CD4-positive, alpha-beta T cell (primary cell): ENCODE measurements around the gene WASF3. TPM values are rescaled to one million over a fixed set of nuclear protein-coding genes. Genes with fewer than 3 reads are reported as not detected.

Source experiments
- ATAC-seq: fragments of 200-7000 bp; cut with Tn5 transposase; one replicate; pipeline ENCODE4 v1.10.0; 2022; ENCODE audit warnings: mild to moderate bottlenecking; ENCODE audit not compliant: poor library complexity
- CTCF ChIA-PET: fragments of 350-600 bp; sonication (Branson Sonifier 250); formaldehyde crosslinking; loops from one replicate; lab custom pipeline; 2021; ENCODE audit warnings: antibody characterized with exemption, inconsistent platforms; lab: Charles Lee
- POLR2A ChIA-PET: fragments of 350-600 bp; sonication (Branson Sonifier 250); formaldehyde crosslinking; loops from one replicate; lab custom pipeline; 2021; ENCODE audit warnings: antibody characterized with exemption, inconsistent platforms; lab: Charles Lee
- DNase-seq, 14 experiments: peaks; one replicate each; pipeline ENCODE4 v3.0.0-alpha.2; 2013 to 2020; ENCODE audit warnings: mixed read lengths in 2 of 14
- H3K27ac ChIP-seq, 2 donors: one replicate each; pipeline versions ENCODE4 v1.5.1 to v1.7.0; 2013; ENCODE audit warnings: low read length in 2 of 2, low read depth in 1 of 2, mild to moderate bottlenecking in 1 of 2
- H3K27me3 ChIP-seq, 2 experiments: 1 replicate in 1 of 2; 2 replicates in 1 of 2; pipeline versions ENCODE4 v1.6.1 to v1.7.0; 2013; ENCODE audit warnings: low read length in 2 of 2, control low read depth in 1 of 2, mild to moderate bottlenecking in 1 of 2, moderate library complexity in 1 of 2; ENCODE audit not compliant: insufficient read depth in 2 of 2, control insufficient read depth in 1 of 2
- H3K36me3 ChIP-seq: one replicate; pipeline ENCODE4 v1.6.1; 2013; ENCODE audit warnings: low read length, control low read depth; ENCODE audit not compliant: insufficient read depth
- H3K4me1 ChIP-seq: one replicate; pipeline ENCODE4 v1.6.1; 2013; ENCODE audit warnings: low read length, control low read depth; ENCODE audit not compliant: insufficient read depth
- H3K4me3 ChIP-seq: one replicate; pipeline ENCODE4 v1.5.1; 2013; ENCODE audit warnings: mild to moderate bottlenecking, low read length, moderate library complexity
- H3K9me3 ChIP-seq, 2 experiments: 1 replicate in 1 of 2; 2 replicates in 1 of 2; pipeline versions ENCODE4 v1.6.1 to v1.7.0; 2013; ENCODE audit warnings: low read length in 2 of 2, mild to moderate bottlenecking in 2 of 2, control low read depth in 1 of 2, moderate library complexity in 1 of 2; ENCODE audit not compliant: control insufficient read depth in 1 of 2, insufficient read depth in 1 of 2
- H3K27ac Mint-ChIP-seq: one replicate; pipeline ENCODE4 v1.8.0; 2020; ENCODE audit warnings: mixed read lengths
- H3K27me3 Mint-ChIP-seq: one replicate; pipeline ENCODE4 v1.8.0; 2021; ENCODE audit warnings: mixed read lengths
- H3K36me3 Mint-ChIP-seq: one replicate; pipeline ENCODE4 v1.8.0; 2021; ENCODE audit warnings: low read depth, mixed read lengths
- H3K4me1 Mint-ChIP-seq: one replicate; pipeline ENCODE4 v1.8.0; 2021; ENCODE audit warnings: low read depth, mixed read lengths
- H3K4me3 Mint-ChIP-seq: one replicate; pipeline ENCODE4 v1.8.0; 2020; ENCODE audit warnings: mild to moderate bottlenecking, mixed read lengths
- H3K9me3 Mint-ChIP-seq: one replicate; pipeline ENCODE4 v1.8.0; 2020; ENCODE audit warnings: mixed read lengths
- intact Hi-C, 2 experiments: fragments of 100-400 bp; cut with DNase I in 1 of 2; cut with micrococcal nuclease in 1 of 2; formaldehyde crosslinking; loops; one replicate each; pipeline versions ENCODE4 v1.15.1 to v1.9.0; 2023 to 2025; cut with DNase I, micrococcal nuclease
- total RNA-seq, 174 experiments: library from RNA in 2 of 174; stranded (reverse) in 2 of 174; gene quantifications; one replicate each; pipeline ENCODE4 v1.2.3 and lab custom pipeline; 2021 to 2026
- TF ChIP-seq, protein P1 (sequence below): fragments of 200-600 bp; IDR thresholded peaks from one replicate; pipeline ENCODE4 v1.8.0; 2022; ENCODE audit warnings: antibody characterized with exemption, mild to moderate bottlenecking

Gene WASF3
- total RNA-seq, 2 experiments from 2014 or later: 0.08 TPM; not detected in 1

- H3K27me3 Mint-ChIP-seq: peaks cover 41% of the 10 kb centered on the region
- CTCF ChIA-PET: interaction anchor here (0.6 kb wide), 1 partner anchor 9 kb away, joined by 3 read pairs; no protein-coding TSS in a partner anchor
Observed at GRCh38 chr13:26619358-26619757, 61.9 kb downstream of the WASF3 start.

DNA sequence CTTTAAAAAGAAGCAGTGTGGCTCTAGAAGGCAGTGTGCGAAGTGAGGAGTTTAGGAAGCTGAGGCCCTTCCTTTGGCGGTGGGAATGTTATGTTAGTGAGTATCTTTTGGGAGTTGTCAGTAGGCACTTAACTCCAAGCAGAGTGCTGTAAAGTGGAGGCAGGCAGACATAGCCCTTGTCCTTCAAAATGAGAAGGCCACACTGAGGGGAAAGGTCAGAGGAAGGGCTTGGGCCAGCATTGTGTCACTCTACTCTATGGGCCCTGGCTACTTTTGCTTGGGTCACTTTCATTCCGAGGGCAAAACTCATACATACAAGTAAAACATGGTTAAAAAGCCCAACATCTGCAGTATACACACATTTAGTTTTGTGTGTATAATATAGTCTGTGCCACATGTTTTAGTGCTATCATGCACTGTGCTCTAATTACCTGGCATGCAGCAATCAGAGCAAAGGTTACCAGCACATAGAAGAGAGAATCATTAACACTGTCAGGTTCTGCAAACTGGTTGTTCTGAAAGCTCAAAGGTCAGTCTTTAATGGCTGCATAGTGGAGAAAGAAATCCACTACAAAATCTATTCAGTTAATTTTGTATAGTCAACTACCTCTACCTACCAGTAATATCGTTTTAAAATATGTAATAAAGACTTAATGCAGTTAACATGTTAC, 64.4 kb downstream of the WASF3 start:
- peaks cover 0 to 16% of the 10 kb centered on the region in 2 experiments for H3K27me3 ChIP-seq
- Mint-ChIP-seq H3K4me1 (peaks cover 4% of the 10 kb centered on the region), H3K27me3 (peaks cover 41% of the 10 kb centered on the region), H3K4me3 (no peak overlapping the region), H3K36me3 (no peaks in the 10 kb centered on the region), H3K9me3 (peaks cover 8% of the 10 kb centered on the region), H3K27ac (no peak overlapping the region)
- no peak overlapping the region for H3K27ac ChIP-seq
- DNase-seq (no peak), ATAC-seq (no peak)
- intact Hi-C loops: no loop called here
- ChIA-PET POLR2A (no interaction called here), CTCF (no interaction called here)
- no peaks in the 10 kb centered on the region for H3K36me3 ChIP-seq
- H3K4me1 ChIP-seq: no peaks in the 10 kb centered on the region
- TF ChIP-seq, protein P1, sequence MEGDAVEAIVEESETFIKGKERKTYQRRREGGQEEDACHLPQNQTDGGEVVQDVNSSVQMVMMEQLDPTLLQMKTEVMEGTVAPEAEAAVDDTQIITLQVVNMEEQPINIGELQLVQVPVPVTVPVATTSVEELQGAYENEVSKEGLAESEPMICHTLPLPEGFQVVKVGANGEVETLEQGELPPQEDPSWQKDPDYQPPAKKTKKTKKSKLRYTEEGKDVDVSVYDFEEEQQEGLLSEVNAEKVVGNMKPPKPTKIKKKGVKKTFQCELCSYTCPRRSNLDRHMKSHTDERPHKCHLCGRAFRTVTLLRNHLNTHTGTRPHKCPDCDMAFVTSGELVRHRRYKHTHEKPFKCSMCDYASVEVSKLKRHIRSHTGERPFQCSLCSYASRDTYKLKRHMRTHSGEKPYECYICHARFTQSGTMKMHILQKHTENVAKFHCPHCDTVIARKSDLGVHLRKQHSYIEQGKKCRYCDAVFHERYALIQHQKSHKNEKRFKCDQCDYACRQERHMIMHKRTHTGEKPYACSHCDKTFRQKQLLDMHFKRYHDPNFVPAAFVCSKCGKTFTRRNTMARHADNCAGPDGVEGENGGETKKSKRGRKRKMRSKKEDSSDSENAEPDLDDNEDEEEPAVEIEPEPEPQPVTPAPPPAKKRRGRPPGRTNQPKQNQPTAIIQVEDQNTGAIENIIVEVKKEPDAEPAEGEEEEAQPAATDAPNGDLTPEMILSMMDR: no peak
- peaks cover 0 to 15% of the 10 kb centered on the region in 2 experiments for H3K9me3 ChIP-seq
- no peak overlapping the region for H3K4me3 ChIP-seq

More at GRCh38 chr13:26619358-26619757, 61.9 kb downstream of the WASF3 start:
- Mint-ChIP-seq H3K9me3 (peaks cover 7% of the 10 kb centered on the region), H3K4me3 (no peak overlapping the region), H3K4me1 (peaks cover 4% of the 10 kb centered on the region), H3K36me3 (no peaks in the 10 kb centered on the region), H3K27ac (no peak overlapping the region)
- H3K9me3 ChIP-seq: peaks cover 0 to 12% of the 10 kb centered on the region in 2 experiments
- no peak overlapping the region for H3K27ac ChIP-seq
- DNase-seq (no peak), ATAC-seq (no peak)
- no peaks in the 10 kb centered on the region for H3K4me1 ChIP-seq
- H3K36me3 ChIP-seq: no peaks in the 10 kb centered on the region
- no peak overlapping the region for H3K4me3 ChIP-seq
- TF ChIP-seq, protein P1: no peak
- POLR2A ChIA-PET: no interaction called here
- peaks cover 0 to 16% of the 10 kb centered on the region in 2 experiments for H3K27me3 ChIP-seq
- intact Hi-C loops: no loop called here

DNA sequence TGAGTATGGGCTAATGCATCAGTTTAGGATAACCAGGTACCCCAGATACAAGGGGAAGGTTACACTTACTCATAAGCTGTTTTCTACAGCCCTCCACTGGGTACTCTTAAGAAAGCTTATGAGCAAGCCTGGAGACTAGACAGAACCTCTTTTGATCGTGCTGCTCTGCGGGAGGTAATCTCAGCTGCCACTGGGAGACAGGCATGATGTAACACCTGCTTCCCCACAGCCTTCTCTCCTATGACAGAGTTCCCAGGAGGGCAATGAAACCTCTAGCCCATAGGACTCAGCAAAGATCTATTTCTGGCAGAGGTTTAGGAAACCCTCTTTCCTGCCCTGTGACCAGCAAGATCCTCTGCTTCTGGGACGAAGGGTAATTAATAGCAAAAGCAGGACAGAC, 65.6 kb downstream of the WASF3 start:
- no peaks in the 10 kb centered on the region for H3K36me3 Mint-ChIP-seq
- peaks cover 35% of the 10 kb centered on the region for H3K27me3 Mint-ChIP-seq
- no peak overlapping the region for H3K4me3 Mint-ChIP-seq
- H3K4me1 Mint-ChIP-seq: peaks cover 4% of the 10 kb centered on the region
- ChIA-PET CTCF (no interaction called here), POLR2A (no interaction called here)
- no peak overlapping the region for H3K27ac Mint-ChIP-seq
- Histone ChIP-seq H3K4me3 (no peak overlapping the region), H3K36me3 (no peaks in the 10 kb centered on the region), H3K9me3 (peaks cover 0 to 15% of the 10 kb centered on the region in 2 experiments), H3K4me1 (no peaks in the 10 kb centered on the region), H3K27me3 (peaks cover 0 to 16% of the 10 kb centered on the region in 2 experiments), H3K27ac (no peak overlapping the region)
- peaks cover 8% of the 10 kb centered on the region for H3K9me3 Mint-ChIP-seq
- DNase-seq: no peak
- ATAC-seq: no peak
- TF ChIP-seq, protein P1: no peak
- intact Hi-C loops: no loop called here
